Activated CD4-positive, CD25-positive, alpha-beta regulatory T cell treated with anti-CD3 and anti-CD28 coated beads, Interleukin-2, amount 50 U/mL, for 24 hours (primary cell): ENCODE results near the gene PCDH15.

Experiments
- ATAC-seq, 2 donors: fragments of 150-1000 bp; cut with Tn5 transposase; one replicate each; pipeline ENCODE4 v1.10.0; 2021; ENCODE audit warnings: mild to moderate bottlenecking in 1 of 2, moderate library complexity in 1 of 2

PCDH15 gene

DNA sequence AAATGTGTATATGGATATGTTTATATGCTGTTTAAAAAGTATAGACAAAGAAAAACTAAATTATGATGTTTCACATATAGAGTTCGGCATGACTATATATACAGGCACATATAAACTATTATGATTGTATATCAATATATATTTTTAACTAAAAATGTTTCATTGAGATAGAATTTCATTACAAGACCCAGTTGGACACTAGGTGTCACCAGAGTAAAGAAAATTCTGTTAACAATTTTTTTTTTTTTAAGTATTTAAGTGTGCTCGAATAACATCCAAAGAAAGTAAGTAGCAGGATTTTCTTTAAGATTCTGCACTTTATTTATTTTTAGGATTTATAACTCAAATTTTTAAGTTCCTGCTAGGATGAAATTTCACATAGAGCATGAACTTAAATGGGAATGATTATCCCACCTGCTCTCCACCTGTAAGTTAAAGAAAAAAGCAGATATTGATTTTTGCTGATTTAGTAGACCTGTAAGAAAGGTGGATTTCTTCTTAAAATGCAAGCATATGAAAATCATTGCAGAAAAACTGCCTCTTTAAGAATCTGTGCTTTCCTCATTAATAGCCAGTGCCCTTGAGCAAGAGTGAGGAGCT is 961.5 kb downstream of the PCDH15 start:
- ATAC-seq = no peak

DNA sequence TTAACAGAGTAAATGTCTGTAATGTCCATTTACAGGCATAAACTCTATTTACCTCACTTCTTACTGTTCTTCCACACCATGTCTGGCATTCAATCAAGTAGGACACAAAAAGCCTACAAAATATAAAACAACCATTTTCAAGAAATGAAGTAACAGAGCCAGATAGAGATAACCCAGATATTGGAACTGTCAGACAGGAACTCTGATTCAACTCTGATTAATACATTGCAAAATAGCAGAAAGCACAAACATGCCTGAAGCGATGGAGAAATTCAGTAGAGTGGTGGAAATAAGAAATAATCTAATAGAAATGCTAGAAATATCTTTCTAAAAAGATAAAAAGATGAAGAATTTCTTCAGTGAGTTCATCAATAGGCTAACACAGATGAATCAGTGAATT is 964.4 kb downstream of the PCDH15 start:
- ATAC-seq = no peak

DNA sequence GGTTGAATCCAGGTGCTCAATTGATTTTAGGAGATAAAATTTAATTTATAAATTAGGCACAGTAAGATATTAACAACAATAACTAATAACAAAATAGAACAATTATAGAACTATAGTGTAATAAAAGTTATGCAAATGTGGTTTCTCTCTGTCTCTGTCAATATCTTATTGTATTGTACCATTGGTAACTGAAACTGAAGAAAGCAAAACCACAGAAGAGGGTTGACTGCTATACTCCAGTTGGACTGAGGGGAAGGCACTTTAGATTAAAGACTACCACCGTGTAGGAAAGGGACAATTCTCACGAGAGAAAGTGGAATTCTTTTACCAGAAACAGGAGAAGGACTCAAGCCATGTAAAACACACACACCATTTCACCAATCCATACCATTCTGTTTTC is 967.1 kb downstream of the PCDH15 start:
- ATAC-seq = no peak

DNA sequence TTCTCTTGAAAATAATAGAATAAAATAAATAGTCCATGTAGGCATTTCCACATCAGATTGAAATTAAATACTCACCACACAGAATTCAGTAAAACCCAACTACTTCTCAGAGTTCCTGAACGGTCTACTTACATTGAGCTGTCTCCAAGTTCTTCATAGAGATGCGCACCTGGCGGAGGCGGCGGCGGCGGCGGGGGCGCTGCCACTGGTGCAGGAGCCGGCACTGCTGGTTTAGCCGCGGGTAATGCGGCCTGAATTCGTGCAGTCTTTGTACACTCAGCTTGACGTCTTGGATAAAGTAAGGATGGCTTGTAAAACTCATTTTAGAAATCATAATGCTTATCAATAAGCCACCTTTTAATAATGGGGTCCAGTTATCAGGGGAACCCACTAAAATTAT is 973.8 kb downstream of the PCDH15 start:
- ATAC-seq = no peak

DNA sequence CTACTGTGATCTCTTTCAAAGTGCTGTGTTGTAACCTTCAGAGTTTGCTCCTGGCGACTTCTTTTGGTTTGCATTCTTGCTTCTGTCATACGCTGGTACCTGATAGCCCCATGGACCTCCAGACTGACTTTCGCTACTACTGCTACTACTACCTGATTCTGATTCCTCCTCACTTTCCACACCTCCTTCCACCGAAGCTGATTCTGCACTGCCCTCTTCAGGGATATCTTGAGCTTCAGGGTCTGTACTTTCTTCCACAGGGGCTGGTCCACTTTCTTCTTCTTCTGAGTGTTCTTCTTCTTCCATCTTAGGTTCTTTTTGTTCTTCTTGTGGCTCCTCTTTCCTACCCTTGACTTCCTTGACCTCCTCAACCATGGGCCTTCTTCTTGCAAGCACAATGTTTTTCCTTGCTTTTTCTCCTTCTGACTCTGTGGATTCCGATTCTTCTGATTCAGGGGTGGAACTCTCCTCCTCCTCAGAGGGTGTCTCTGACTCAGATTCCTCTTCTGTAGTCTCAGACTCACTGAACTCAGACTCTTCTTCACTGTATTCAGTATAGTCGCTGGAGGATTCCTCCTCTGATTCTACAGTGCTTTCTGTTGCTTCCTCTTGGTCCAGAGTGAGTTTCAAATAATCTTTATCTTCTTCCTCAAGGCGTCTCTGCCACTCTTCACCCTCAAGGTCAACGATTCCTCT is 992.2 kb downstream of the PCDH15 start:
- ATAC-seq = no peak

DNA sequence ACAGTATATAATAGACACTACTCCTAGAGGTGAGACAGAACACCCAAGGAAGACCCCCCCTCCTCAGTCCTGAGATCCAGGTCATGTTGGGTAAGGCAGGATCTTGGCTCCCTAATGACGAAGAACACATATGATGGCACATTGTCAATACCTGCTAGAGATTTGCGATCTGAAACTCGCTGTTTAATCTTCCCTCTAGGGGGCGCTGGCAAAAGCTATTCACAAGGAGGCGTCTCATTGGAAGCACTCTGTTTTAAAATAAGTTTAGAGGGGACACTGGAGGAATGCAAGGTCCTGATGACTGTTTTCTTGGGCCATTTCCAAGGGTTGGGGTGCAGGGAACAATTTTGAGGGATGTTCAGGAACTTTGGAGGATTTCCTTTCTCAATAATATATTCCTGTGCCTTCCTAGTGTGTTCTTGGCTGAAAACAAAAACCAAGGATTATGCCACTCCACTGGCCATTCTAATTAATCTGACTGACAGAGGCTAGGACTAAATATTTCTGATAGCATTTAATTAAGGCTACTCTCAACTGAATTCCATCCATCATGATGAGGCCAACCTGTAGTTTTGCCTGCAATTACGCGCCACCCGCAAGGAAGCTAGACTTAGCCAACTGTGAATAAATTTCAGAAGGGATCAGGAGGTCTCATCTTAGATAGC is 1014.7 kb downstream of the PCDH15 start:
- no peak for ATAC-seq

DNA sequence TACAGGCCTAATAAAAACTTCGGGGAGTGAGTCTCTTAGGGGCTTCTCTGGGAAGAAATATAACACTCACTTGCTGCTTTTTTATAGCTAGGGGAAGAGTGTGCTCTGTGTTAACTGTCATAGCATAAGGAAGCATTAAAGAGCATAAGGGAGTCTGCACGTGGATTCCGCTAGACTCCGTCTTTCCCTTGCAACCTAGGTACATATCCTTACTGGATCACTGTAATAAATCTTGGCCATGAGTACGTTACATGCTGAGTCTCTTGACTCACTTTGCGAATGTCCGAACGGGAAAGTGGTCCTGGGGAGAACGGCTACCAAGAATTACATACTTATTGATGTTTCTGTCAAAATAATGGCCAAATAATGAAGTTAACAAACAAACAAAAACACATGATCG is 1029.3 kb downstream of the PCDH15 start:
- ATAC-seq = no peak

DNA sequence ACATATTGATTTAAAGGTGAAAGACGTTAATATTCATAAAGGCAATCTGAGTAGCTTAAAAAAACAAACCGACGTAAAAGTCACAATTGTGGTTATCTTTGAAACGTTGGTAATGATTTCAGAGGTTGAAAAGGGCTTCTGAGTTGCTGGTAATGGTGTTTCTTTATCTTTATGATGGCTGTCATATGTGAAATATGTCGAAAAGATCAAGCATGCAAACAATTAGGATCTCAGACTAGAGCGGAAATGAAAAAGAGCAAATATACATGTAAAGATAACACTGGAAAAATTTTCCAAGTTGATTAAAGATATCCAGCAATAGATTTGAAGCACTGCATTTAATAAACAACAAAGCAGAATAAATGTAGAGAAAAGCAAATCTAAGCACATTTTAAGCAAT is 1030.1 kb downstream of the PCDH15 start:
- no peak for ATAC-seq

DNA sequence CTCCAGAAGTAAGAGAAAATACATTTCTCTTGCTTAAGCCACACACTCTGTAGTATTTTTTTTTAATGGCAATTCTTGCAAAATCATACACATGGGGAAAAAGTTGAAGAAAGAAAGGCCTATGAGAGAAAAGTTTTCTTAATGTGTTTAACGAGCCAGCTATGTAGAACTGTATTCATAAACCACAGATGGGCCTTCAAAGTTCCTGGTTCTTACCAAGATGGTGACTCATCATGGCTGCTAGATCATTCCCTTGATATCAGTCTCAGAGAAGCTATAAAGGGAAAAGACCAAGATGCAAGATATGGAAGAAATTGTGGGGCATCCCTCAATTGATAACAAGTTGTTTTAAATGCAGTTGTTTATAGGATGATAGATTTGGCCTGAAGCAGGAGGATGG is 1035.7 kb downstream of the PCDH15 start:
- no peak for ATAC-seq

DNA sequence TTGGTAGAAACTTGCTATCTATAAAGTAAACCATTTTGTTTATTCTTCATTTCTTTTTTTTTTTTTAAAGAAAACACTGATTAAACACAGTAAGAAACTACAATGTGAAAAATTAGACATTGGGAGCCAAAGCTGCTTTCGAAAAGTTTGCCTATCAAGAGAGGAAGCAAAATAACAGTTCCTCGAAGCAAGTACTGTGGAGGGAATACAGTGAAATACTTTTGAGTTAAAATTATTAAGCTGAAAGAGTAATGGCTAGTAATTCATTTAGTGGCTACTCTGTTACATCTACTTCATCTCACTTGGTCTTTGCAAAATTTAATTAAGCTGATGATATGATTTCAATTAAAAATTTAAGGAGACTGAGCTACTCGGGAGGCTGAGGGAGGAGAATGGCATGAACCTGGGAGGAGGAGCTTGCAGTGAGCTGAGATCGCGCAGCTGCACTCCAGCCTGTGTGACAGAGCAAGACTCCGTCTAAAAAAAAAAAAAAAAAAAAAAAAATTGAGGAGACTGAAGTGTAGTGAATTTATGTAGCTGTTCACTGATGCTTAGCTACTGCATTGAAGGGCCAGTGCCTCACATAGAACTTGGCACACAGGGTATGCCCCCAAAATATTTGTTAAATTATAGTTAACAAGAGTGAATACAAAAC is 1046.3 kb downstream of the PCDH15 start:
- ATAC-seq = no peak
